ENCODE data around the gene NRGN.

- TF ChIP-seq CTCF (IDR thresholded peaks at IDR 0.05) (peak in 2 of 3 experiments; percentile 28 to 57), POLR2A (IDR thresholded peaks at IDR 0.05) (no peak)
These were observed 53.9 kb downstream of the NRGN start for GRCh38 chr11:124793466-124794278.
